DOHH2 (cell line): ENCODE results near the gene SPEM2.
"Not testable (repeated sequence)": the region's sequence is repeated elsewhere in the genome, so short reads cannot be mapped to it uniquely, and the experiment has no call there.

Experiments
- H3F3A ChIP-seq: fragments of 200-600 bp; sonication (generic), shearing (Covaris generic); 2 replicates; pipeline ENCODE4 v1.6.0; 2016; ENCODE audit warnings: antibody characterized with exemption, mild to moderate bottlenecking; ENCODE audit not compliant: control insufficient read depth, insufficient read depth
- H3K27ac ChIP-seq: fragments of 200-600 bp; sonication (generic); 2 replicates; pipeline ENCODE4 v1.5.1; 2014; ENCODE audit warnings: low read depth, mild to moderate bottlenecking, low read length, moderate library complexity
- H3K27me3 ChIP-seq: fragments of 200-600 bp; sonication (generic); 2 replicates; pipeline ENCODE4 v1.6.1; 2014; ENCODE audit warnings: mild to moderate bottlenecking, low read length, mixed read lengths; ENCODE audit not compliant: control insufficient read depth
- H3K36me3 ChIP-seq: fragments of 200-600 bp; sonication (generic); 2 replicates; pipeline ENCODE4 v1.6.1; 2014; ENCODE audit warnings: mild to moderate bottlenecking, low read length, moderate library complexity, mixed read lengths; ENCODE audit not compliant: control insufficient read depth
- H3K4me1 ChIP-seq: fragments of 200-600 bp; sonication (generic); 2 replicates; pipeline ENCODE4 v1.6.1; 2014; ENCODE audit warnings: mild to moderate bottlenecking, low read length, mixed read lengths; ENCODE audit not compliant: control insufficient read depth
- H3K4me2 ChIP-seq: fragments of 200-600 bp; sonication (generic); 2 replicates; pipeline ENCODE4 v1.6.0; 2014; ENCODE audit warnings: mild to moderate bottlenecking, low read length, moderate library complexity
- H3K4me3 ChIP-seq: fragments of 200-600 bp; sonication (generic); 2 replicates; pipeline ENCODE4 v1.5.1; 2014; ENCODE audit warnings: mild to moderate bottlenecking, low read length, mixed read lengths
- H3K79me2 ChIP-seq: fragments of 200-600 bp; sonication (generic); 2 replicates; pipeline ENCODE4 v1.6.1; 2014; ENCODE audit warnings: mild to moderate bottlenecking, low read length, mixed read lengths; ENCODE audit not compliant: control insufficient read depth
- H3K9me2 ChIP-seq: fragments of 200-600 bp; sonication (generic); replicated peaks from 2 replicates; pipeline ENCODE4 v1.6.1; 2014; ENCODE audit warnings: mild to moderate bottlenecking, low read length, mixed read lengths; ENCODE audit not compliant: control insufficient read depth
- H3K9me3 ChIP-seq: fragments of 200-600 bp; sonication (generic); 2 replicates; pipeline ENCODE4 v1.6.1; 2014; ENCODE audit warnings: antibody characterized with exemption, low read length, mixed read lengths; ENCODE audit not compliant: control insufficient read depth, insufficient read depth
- H4K20me1 ChIP-seq: fragments of 200-600 bp; sonication (generic); 2 replicates; pipeline ENCODE4 v1.6.0; 2014; ENCODE audit warnings: low read depth, mild to moderate bottlenecking, antibody characterized with exemption, low read length, moderate library complexity; ENCODE audit not compliant: control insufficient read depth, insufficient read depth
- CTCF ChIP-seq: fragments of 200-600 bp; sonication (generic); IDR thresholded peaks from one replicate; pipeline ENCODE4 v1.5.1; 2014; ENCODE audit warnings: antibody characterized with exemption, mild to moderate bottlenecking, low read depth, low read length; ENCODE audit not compliant: poor library complexity, severe bottlenecking
- EZH2phosphoT487 ChIP-seq: fragments of 200-600 bp; sonication (generic); IDR thresholded peaks from 2 replicates; pipeline ENCODE4 v1.6.1; 2017; ENCODE audit warnings: borderline replicate concordance, mild to moderate bottlenecking, antibody characterized with exemption, low read length, moderate library complexity, mixed read lengths

SPEM2 gene

GRCh38 chr17:7468804-7469389 lies 43.5 kb downstream of the SPEM2 start:
- Histone ChIP-seq H3K9me3 (no peaks in the 10 kb centered on the region), H3K4me3 (no peak overlapping the region), H3K27ac (no peak overlapping the region), H4K20me1 (no peaks in the 10 kb centered on the region), H3F3A (0 out of 2 replicates have a peak, but pooled peaks cover 3% of the 10 kb centered on the region), H3K9me2 (no peaks in the 10 kb centered on the region), H3K36me3 (no peaks in the 10 kb centered on the region; the same call in 1 of the 2 replicates), H3K4me1 (peaks cover 21% of the 10 kb centered on the region), H3K27me3 (no peaks in the 10 kb centered on the region), H3K4me2 (no peak overlapping the region), H3K79me2 (peaks cover 8% of the 10 kb centered on the region)
- no peak for TF ChIP-seq CTCF
- TF ChIP-seq EZH2phosphoT487, result no peak

- not testable (repeated sequence) for H3K36me3 ChIP-seq, H3F3A ChIP-seq, H3K9me3 ChIP-seq, H3K9me2 ChIP-seq, H3K4me2 ChIP-seq, H3K27me3 ChIP-seq, H3K4me3 ChIP-seq, H4K20me1 ChIP-seq, H3K27ac ChIP-seq
- Histone ChIP-seq H3K4me1 (peaks cover 21% of the 10 kb centered on the region), H3K79me2 (peaks cover 11% of the 10 kb centered on the region)
Observed at GRCh38 chr17:7469843-7470242, 44.4 kb downstream of the SPEM2 start.

- not testable (repeated sequence) for H3K9me2 ChIP-seq, H3F3A ChIP-seq, H3K36me3 ChIP-seq, H3K27me3 ChIP-seq, H3K4me3 ChIP-seq, H3K27ac ChIP-seq, H3K9me3 ChIP-seq, H4K20me1 ChIP-seq, H3K4me2 ChIP-seq
- peaks cover 21% of the 10 kb centered on the region for H3K4me1 ChIP-seq
- peaks cover 11% of the 10 kb centered on the region for H3K79me2 ChIP-seq
Observed at GRCh38 chr17:7470457-7470973, 45.1 kb downstream of the SPEM2 start.

- no peak for TF ChIP-seq EZH2phosphoT487
- TF ChIP-seq CTCF, result no peak
- no peak overlapping the region for H3K4me2 ChIP-seq
- no peaks in the 10 kb centered on the region for H3K9me2 ChIP-seq
- H3K4me1 ChIP-seq, result peaks cover 13% of the 10 kb centered on the region
- no peaks in the 10 kb centered on the region; the same call in 1 of the 2 replicates for H3K36me3 ChIP-seq
- no peak overlapping the region for H3K4me3 ChIP-seq
- peaks cover 23% of the 10 kb centered on the region for H3K79me2 ChIP-seq
- 0 out of 2 replicates have a peak, but pooled peaks cover 3% of the 10 kb centered on the region for H3F3A ChIP-seq
- no peaks in the 10 kb centered on the region for H3K27me3 ChIP-seq
- no peaks in the 10 kb centered on the region for H3K9me3 ChIP-seq
- H3K27ac ChIP-seq, result no peak overlapping the region
- no peaks in the 10 kb centered on the region for H4K20me1 ChIP-seq
Observed at GRCh38 chr17:7471729-7472128, 46.3 kb downstream of the SPEM2 start.

GRCh38 chr17:7474767-7475166 lies 49.4 kb downstream of the SPEM2 start:
- Histone ChIP-seq H3K79me2 (peaks cover 41% of the 10 kb centered on the region), H3K4me1 (peaks cover 13% of the 10 kb centered on the region)
- not testable (repeated sequence) for H4K20me1 ChIP-seq, H3K9me3 ChIP-seq, H3K36me3 ChIP-seq, H3K27me3 ChIP-seq, H3F3A ChIP-seq, H3K27ac ChIP-seq, H3K4me3 ChIP-seq, H3K9me2 ChIP-seq, H3K4me2 ChIP-seq
